Activated CD8-positive, alpha-beta T cell treated with anti-CD3 and anti-CD28 coated beads for 36 hours (primary cell): ENCODE measurements around the gene PIEZO2. TPM values are rescaled to one million over a fixed set of nuclear protein-coding genes. Genes with fewer than 3 reads are reported as not detected.

Experiments used
- ATAC-seq: fragments of 200-7000 bp; cut with Tn5 transposase; one replicate; pipeline ENCODE4 v1.10.0; 2021; ENCODE audit warnings: mild to moderate bottlenecking, moderate library complexity
- CTCF ChIA-PET: fragments of 350-600 bp; sonication (Branson Sonifier 250); formaldehyde crosslinking; loops from one replicate; lab custom pipeline; 2021; ENCODE audit warnings: antibody characterized with exemption; lab: Charles Lee
- POLR2A ChIA-PET: fragments of 350-600 bp; sonication (Branson Sonifier 250); formaldehyde crosslinking; loops from one replicate; lab custom pipeline; 2021; ENCODE audit warnings: antibody characterized with exemption; lab: Charles Lee
- DNase-seq: peaks from one replicate; pipeline ENCODE4 v3.0.0-alpha.2; 2020
- H3K27ac Mint-ChIP-seq: one replicate; pipeline ENCODE4 v1.8.0; 2021; ENCODE audit warnings: mild to moderate bottlenecking, mixed read lengths
- H3K27me3 Mint-ChIP-seq: one replicate; pipeline ENCODE4 v1.8.0; 2021; ENCODE audit warnings: mixed read lengths
- H3K36me3 Mint-ChIP-seq: one replicate; pipeline ENCODE4 v1.8.0; 2021; ENCODE audit warnings: low read depth, mixed read lengths
- H3K4me1 Mint-ChIP-seq: one replicate; pipeline ENCODE4 v1.8.0; 2021; ENCODE audit warnings: low read depth, mixed read lengths
- H3K4me3 Mint-ChIP-seq: one replicate; pipeline ENCODE4 v1.8.0; 2021; ENCODE audit warnings: mild to moderate bottlenecking, moderate library complexity, mixed read lengths
- H3K9me3 Mint-ChIP-seq: one replicate; pipeline ENCODE4 v1.8.0; 2021; ENCODE audit warnings: mixed read lengths
- intact Hi-C: fragments of 100-400 bp; cut with micrococcal nuclease; formaldehyde crosslinking; loops from one replicate; pipeline ENCODE4 v1.10.0; 2022
- total RNA-seq, 2 experiments: library from RNA; stranded (reverse); gene quantifications; one replicate each; pipeline ENCODE4 v1.2.3, GENCODE V29; 2021
- TF ChIP-seq, protein P1 (sequence below): fragments of 200-600 bp; IDR thresholded peaks from one replicate; pipeline ENCODE4 v1.8.0; 2022; ENCODE audit warnings: antibody characterized with exemption, mild to moderate bottlenecking

The PIEZO2 gene
- total RNA-seq, 2 experiments from 2014 or later = not detected

DNA sequence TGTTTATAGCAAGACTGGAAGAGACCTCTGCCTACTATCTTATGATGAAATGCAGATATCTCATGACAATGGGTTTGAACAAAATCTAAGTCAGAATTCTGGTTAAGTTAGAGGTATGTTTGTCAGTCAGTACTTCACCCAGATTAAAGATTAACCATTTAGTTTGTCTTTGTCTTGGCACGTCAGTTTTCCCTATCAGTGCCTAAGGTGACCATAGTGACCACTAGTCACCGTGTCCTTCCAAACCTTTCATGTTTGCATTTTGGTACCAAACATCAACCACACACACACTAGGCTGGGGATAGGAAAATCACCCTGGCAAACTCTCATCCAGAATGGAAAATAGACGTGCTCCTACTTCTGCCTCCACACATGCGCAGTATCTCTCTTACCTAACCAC is 248.9 kb downstream of the PIEZO2 start:
- no peak overlapping the region for H3K4me3 Mint-ChIP-seq
- H3K27me3 Mint-ChIP-seq = no peaks in the 10 kb centered on the region
- TF ChIP-seq, protein P1, sequence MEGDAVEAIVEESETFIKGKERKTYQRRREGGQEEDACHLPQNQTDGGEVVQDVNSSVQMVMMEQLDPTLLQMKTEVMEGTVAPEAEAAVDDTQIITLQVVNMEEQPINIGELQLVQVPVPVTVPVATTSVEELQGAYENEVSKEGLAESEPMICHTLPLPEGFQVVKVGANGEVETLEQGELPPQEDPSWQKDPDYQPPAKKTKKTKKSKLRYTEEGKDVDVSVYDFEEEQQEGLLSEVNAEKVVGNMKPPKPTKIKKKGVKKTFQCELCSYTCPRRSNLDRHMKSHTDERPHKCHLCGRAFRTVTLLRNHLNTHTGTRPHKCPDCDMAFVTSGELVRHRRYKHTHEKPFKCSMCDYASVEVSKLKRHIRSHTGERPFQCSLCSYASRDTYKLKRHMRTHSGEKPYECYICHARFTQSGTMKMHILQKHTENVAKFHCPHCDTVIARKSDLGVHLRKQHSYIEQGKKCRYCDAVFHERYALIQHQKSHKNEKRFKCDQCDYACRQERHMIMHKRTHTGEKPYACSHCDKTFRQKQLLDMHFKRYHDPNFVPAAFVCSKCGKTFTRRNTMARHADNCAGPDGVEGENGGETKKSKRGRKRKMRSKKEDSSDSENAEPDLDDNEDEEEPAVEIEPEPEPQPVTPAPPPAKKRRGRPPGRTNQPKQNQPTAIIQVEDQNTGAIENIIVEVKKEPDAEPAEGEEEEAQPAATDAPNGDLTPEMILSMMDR = no peak
- H3K4me1 Mint-ChIP-seq = no peaks in the 10 kb centered on the region
- intact Hi-C loops = loop anchor here (10.0 kb wide), 1 partner anchor 56 kb away; no protein-coding TSS in a partner anchor
- no peak for ATAC-seq
- no peak overlapping the region for H3K27ac Mint-ChIP-seq
- H3K9me3 Mint-ChIP-seq = no peaks in the 10 kb centered on the region
- no peaks in the 10 kb centered on the region for H3K36me3 Mint-ChIP-seq
- ChIA-PET POLR2A (no interaction called here), CTCF (no interaction called here)
- DNase-seq = no peak

DNA sequence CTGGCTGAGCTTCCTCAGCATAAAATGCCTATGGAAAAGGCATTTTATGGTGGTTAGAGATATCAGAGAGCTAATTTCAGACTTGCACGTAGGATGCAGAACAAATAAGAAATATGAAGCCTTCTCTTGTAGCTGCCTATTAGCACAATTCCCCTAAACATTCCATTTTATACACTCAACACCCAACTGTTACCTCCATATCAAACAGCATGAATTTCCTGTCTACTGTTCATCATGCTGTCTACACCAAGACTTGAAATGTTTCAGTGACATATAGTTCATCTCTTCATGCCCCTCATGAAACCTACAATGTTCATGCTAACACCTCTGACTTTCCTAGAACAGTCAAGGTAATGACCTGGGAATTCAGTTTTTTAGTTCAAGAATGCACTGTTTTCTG is 249.9 kb downstream of the PIEZO2 start:
- Mint-ChIP-seq H3K4me3 (no peak overlapping the region), H3K36me3 (no peaks in the 10 kb centered on the region), H3K9me3 (no peaks in the 10 kb centered on the region), H3K27ac (no peak overlapping the region), H3K27me3 (no peaks in the 10 kb centered on the region), H3K4me1 (no peaks in the 10 kb centered on the region)
- intact Hi-C loops = no loop called here
- ATAC-seq (no peak), DNase-seq (no peak)
- TF ChIP-seq, protein P1 = no peak
- ChIA-PET POLR2A (no interaction called here), CTCF (interaction anchor here (0.8 kb wide), 1 partner anchor 48 kb away, joined by 3 read pairs; no protein-coding TSS in a partner anchor)

DNA sequence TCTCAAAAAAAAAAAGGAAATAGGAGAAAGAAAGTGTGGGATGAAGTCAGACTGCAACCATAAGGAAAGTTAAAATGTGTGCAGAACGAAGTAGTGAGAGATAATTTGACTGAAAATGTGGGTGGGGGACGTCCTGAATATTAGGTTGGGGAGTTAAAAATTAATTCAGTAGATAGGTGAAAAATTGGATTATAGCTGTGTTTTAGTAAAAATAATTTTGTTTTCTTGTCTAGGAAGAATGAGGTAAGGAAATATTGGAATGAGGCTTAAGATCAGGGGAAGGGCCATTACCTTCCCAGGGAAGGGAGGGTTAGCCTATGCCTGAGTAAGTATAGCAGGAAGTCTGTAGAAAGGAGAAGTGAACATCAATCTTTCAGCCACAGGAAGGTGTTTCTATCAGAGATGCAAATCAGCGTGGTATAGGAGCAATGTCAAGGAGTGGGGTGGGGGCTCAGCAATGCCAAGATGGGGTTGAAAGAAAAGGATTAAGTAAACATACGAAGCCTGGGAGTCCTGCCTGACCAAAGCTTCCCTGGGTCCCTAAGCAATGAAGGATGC is 250.9 kb downstream of the PIEZO2 start:
- TF ChIP-seq, protein P1 = no peak
- CTCF ChIA-PET = no interaction called here

DNA sequence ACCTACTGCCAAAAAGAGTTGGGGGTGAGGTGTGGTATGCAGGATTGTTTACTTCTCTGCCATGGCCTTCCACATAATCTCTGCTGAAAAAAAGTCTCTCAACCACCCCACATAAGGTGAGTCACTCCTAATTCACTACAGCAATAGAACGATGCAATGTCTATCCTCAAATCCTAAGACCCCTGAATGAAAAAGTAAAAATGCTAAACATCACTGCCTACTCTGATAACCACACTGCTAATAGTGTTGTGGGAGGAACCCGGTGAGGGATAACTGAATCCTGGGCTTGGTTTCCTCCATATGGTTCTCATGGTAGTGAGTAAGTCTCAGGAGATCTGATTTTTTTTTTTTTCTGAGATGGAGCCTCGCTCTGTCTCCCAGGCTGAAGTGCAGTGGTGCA is 252.5 kb downstream of the PIEZO2 start:
- TF ChIP-seq, protein P1 = no peak
- no peak overlapping the region for H3K27ac Mint-ChIP-seq
- POLR2A ChIA-PET = no interaction called here
- DNase-seq (no peak), ATAC-seq (no peak)
- no peaks in the 10 kb centered on the region for H3K9me3 Mint-ChIP-seq
- intact Hi-C loops = no loop called here
- H3K36me3 Mint-ChIP-seq = no peaks in the 10 kb centered on the region
- H3K4me1 Mint-ChIP-seq = no peaks in the 10 kb centered on the region
- CTCF ChIA-PET = no interaction called here
- no peak overlapping the region for H3K4me3 Mint-ChIP-seq
- peaks cover 1% of the 10 kb centered on the region for H3K27me3 Mint-ChIP-seq

More for the DNA sequence above, 250.9 kb downstream of the PIEZO2 start:
- Mint-ChIP-seq H3K9me3 (no peaks in the 10 kb centered on the region), H3K27ac (no peak overlapping the region), H3K36me3 (no peaks in the 10 kb centered on the region), H3K27me3 (peaks cover 1% of the 10 kb centered on the region), H3K4me3 (no peak overlapping the region), H3K4me1 (no peaks in the 10 kb centered on the region)
- DNase-seq = no peak
- ATAC-seq = no peak
- intact Hi-C loops = no loop called here
- POLR2A ChIA-PET = no interaction called here

DNA sequence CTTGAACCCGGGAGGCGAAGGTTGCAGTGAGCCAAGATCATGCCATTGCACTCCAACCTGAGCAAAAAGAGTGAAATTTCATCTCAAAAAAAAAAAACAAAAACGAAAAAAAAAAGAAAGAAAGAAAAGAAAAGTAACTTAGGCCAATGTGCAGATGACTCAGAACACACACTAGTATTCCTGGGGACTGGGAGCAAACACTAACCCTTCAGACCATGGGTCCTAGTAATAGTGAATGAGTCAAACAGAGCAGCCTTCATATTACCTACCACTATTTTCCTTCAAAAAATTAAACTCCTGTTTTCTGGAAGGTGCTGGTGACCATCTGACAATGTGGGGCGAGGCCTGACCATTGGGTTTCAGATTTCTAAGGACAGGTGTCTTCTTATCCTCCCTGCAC is 253.4 kb downstream of the PIEZO2 start:
- intact Hi-C loops = no loop called here
- no peak overlapping the region for H3K4me3 Mint-ChIP-seq
- H3K27ac Mint-ChIP-seq = no peak overlapping the region
- ATAC-seq (no peak), DNase-seq (no peak)
- no peaks in the 10 kb centered on the region for H3K36me3 Mint-ChIP-seq
- POLR2A ChIA-PET = no interaction called here
- CTCF ChIA-PET = no interaction called here
- H3K9me3 Mint-ChIP-seq = no peaks in the 10 kb centered on the region
- no peaks in the 10 kb centered on the region for H3K4me1 Mint-ChIP-seq
- H3K27me3 Mint-ChIP-seq = peaks cover 1% of the 10 kb centered on the region
- TF ChIP-seq, protein P1 = no peak
